GM12878 (cell line): ENCODE results near the gene SLC5A2. TPM values are rescaled to one million over a fixed set of nuclear protein-coding genes. Genes with fewer than 3 reads are reported as not detected.

Experiments
- PAX5 ChIP-seq: IDR thresholded peaks from 2 replicates; pipeline ENCODE4 v1.6.1; 2011; ENCODE audit warnings: low read depth, low read length, borderline replicate concordance
- REST ChIP-seq: IDR thresholded peaks from 2 replicates; pipeline ENCODE4 v1.6.1; 2012; ENCODE audit warnings: mild to moderate bottlenecking, low read depth, low read length
- TCF7 ChIP-seq: IDR thresholded peaks from 2 replicates; pipeline ENCODE4 v1.6.1; 2014; ENCODE audit warnings: antibody characterized with exemption, borderline replicate concordance
- ZBTB4 ChIP-seq: fragments of 450-650 bp; formaldehyde crosslinking; IDR thresholded peaks from 2 replicates; pipeline ENCODE4 v1.4.0; 2022; ENCODE audit warnings: mild to moderate bottlenecking, moderate library complexity
- polyA plus RNA-seq, 11 experiments: library from polyadenylated mRNA; depleted of rRNA in 4 of 11; unstranded in 6 of 11; stranded (reverse) in 5 of 11; fragments of >200 nt; fragmentation: Nextera tagmentation in 4 of 11; fragmentation: Illumina TruSeq in 1 of 11; extraction: Ambion mirVana in 4 of 11; extraction: Trizol in 1 of 11; gene quantifications; 1 replicate in 1 of 11; 2 replicates in 10 of 11; pipeline versions ENCODE4 v1.2.1 to v1.2.3, GENCODE V29; 2011 to 2016; ENCODE audit warnings: inconsistent platforms in 2 of 11, missing spikeins in 2 of 11, low read depth in 1 of 11
- total RNA-seq, 4 experiments: library from RNA; depleted of rRNA in 3 of 4; stranded (reverse); fragments of >200 nt in 3 of 4; fragmentation: Illumina TruSeq in 1 of 4; extraction: Trizol in 1 of 4; gene quantifications; 2 replicates each; pipeline versions ENCODE4 v1.2.1 to v1.2.3, GENCODE V29; 2013 to 2021

The SLC5A2 gene
- total and polyA plus RNA-seq, 10 of the 15 experiments (the other 5 are each of a cell fraction or from before 2014, with no cell fraction given): 3.6 to 4.8 (median 4.4) TPM; not detected in 6

- no peak for TF ChIP-seq REST
- no peak for TF ChIP-seq PAX5
- TF ChIP-seq ZBTB4 (CRISPR knock-in tag): no peak
- no peak for TF ChIP-seq TCF7
Measured at GRCh38 chr16:31536804-31537361, 54.0 kb downstream of the SLC5A2 start (continued).
